NT2/D1 (cell line): Measurements from ENCODE around the gene BRK1.
"Not testable (repeated sequence)": the region's sequence is repeated elsewhere in the genome, so short reads cannot be mapped to it uniquely, and the experiment has no call there.

Source experiments
- SUZ12 ChIP-seq: IDR thresholded peaks from 2 replicates; pipeline ENCODE4 v1.6.1; 2011; ENCODE audit not compliant: insufficient read length, insufficient read depth; ENCODE audit errors: extremely low read depth
- YY1 ChIP-seq: IDR thresholded peaks from 2 replicates; pipeline ENCODE4 v1.6.1; 2011; ENCODE audit not compliant: insufficient read length, insufficient read depth
- ZNF274 ChIP-seq: IDR thresholded peaks from 2 replicates; pipeline ENCODE4 v1.6.1; 2011; ENCODE audit warnings: mild to moderate bottlenecking, low read depth, low read length

DNA sequence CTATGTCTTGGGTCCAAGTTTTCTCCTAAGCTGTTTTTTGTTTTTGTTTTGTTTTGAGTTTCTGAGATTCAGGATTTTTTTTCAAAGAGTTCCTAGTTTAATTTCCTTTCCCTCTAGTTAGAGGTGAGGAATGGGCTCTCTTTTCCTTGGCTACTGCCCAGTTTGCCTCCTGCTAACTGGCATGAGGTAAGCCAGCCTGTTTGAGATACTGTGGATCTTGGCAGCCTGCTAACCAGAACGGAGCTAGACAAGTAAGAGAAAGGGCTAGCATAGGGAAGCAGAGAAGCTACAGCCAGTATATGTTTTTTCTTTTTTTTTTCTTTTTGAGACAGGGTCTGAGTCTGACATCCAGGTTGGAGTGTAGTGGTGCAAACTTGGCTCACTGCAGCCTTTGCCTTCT, 24.7 kb upstream of the BRK1 start:
- not testable (repeated sequence) for TF ChIP-seq YY1, ZNF274, SUZ12
